Fibroblast of upper back skin (primary cell): ENCODE data around the gene NDUFA7.

ENCODE experiments used
- DNase-seq: peaks from one replicate; pipeline ENCODE4 v3.0.0-alpha.2; 2013

NDUFA7 gene

GRCh38 chr19:8261347-8261746 is 59.8 kb downstream of the NDUFA7 start:
- no peak for DNase-seq
